GM21786 (cell line): ENCODE data around the gene CHST11.

Experiments
- ATAC-seq: cut with Tn5 transposase; IDR thresholded peaks from one replicate; pipeline ENCODE4 v1.9.1; 2021; ENCODE audit not compliant: unreplicated experiment

CHST11 gene

GRCh38 chr12:104709692-104710435, 253.1 kb downstream of the CHST11 start:
- ATAC-seq = no peak

- no peak for ATAC-seq
Measured at GRCh38 chr12:104710940-104711689, 254.4 kb downstream of the CHST11 start.

- ATAC-seq = no peak
Measured at GRCh38 chr12:104712477-104712876, 255.7 kb downstream of the CHST11 start.

- no peak for ATAC-seq
Measured at GRCh38 chr12:104712968-104713367, 256.2 kb downstream of the CHST11 start.

GRCh38 chr12:104713444-104713843, 256.7 kb downstream of the CHST11 start:
- ATAC-seq = no peak

- no peak for ATAC-seq
Measured at GRCh38 chr12:104714369-104714768, 257.6 kb downstream of the CHST11 start.

GRCh38 chr12:104716172-104716571, 259.4 kb downstream of the CHST11 start:
- ATAC-seq = no peak

GRCh38 chr12:104718304-104718929, 261.7 kb downstream of the CHST11 start:
- no peak for ATAC-seq

- peak; percentile 3 for ATAC-seq
Measured at GRCh38 chr12:104719700-104720338, 263.1 kb downstream of the CHST11 start.

GRCh38 chr12:104720339-104721038, 263.7 kb downstream of the CHST11 start:
- peak; percentile 42 for ATAC-seq

GRCh38 chr12:104721039-104721405, 264.3 kb downstream of the CHST11 start:
- no peak for ATAC-seq

- no peak for ATAC-seq
Measured at GRCh38 chr12:104721936-104722335, 265.2 kb downstream of the CHST11 start.

- peak; percentile 48 for ATAC-seq
Measured at GRCh38 chr12:104722601-104723534, 266.1 kb downstream of the CHST11 start.

- no peak for ATAC-seq
Measured at GRCh38 chr12:104723895-104724294, 267.1 kb downstream of the CHST11 start.

GRCh38 chr12:104724992-104725585, 268.3 kb downstream of the CHST11 start:
- ATAC-seq = no peak

- no peak for ATAC-seq
Measured at GRCh38 chr12:104725610-104726009, 268.9 kb downstream of the CHST11 start.

GRCh38 chr12:104727726-104728465, 271.1 kb downstream of the CHST11 start:
- no peak for ATAC-seq

- no peak for ATAC-seq
Measured at GRCh38 chr12:104729091-104729490, 272.3 kb downstream of the CHST11 start.
